ENCODE measurements around the gene FOXF1. TPM values are rescaled to one million over a fixed set of nuclear protein-coding genes. Genes with fewer than 3 reads are reported as not detected.

The FOXF1 gene
- total and polyA plus RNA-seq, 9 of the 15 experiments (the other 6 are each of a cell fraction or from before 2014, with no cell fraction given), result 0.04 TPM; not detected in 8

DNA sequence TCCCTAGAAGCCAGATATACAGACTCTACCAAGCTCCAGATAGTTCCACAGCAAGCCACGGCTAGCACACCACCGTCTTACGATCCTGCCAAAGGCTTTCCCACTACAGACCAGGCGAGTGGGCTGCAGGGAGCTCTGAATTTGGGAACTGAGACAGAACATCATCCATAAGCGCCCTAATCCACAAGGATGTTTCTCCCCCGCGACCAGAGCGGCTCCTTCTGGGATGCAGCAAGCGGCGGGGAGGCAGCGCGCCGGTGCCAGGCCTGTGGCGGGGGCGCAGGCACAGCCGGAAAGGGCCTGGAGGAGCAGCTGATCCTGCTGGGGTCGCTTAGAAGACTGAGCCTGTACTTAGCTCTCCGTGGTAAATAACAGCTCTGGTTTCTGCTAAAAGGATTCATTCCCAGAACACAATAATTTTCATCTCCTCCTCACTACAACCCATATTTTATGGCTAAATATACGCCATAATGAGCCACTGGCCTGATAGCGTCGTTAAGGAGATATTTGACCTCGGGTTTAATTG, 16.2 kb upstream of the FOXF1 start (continued):
- TF ChIP-seq MYNN (IDR thresholded peaks at IDR 0.05), result no peak
- TF ChIP-seq MYNN (CRISPR knock-in tag; IDR thresholded peaks at IDR 0.05), result no peak
- no peak for TF ChIP-seq PTRF (tag; IDR thresholded peaks at IDR 0.05)
- TF ChIP-seq ZKSCAN3 (CRISPR knock-in tag; IDR thresholded peaks at IDR 0.05), result no peak
- TF ChIP-seq, protein P1, sequence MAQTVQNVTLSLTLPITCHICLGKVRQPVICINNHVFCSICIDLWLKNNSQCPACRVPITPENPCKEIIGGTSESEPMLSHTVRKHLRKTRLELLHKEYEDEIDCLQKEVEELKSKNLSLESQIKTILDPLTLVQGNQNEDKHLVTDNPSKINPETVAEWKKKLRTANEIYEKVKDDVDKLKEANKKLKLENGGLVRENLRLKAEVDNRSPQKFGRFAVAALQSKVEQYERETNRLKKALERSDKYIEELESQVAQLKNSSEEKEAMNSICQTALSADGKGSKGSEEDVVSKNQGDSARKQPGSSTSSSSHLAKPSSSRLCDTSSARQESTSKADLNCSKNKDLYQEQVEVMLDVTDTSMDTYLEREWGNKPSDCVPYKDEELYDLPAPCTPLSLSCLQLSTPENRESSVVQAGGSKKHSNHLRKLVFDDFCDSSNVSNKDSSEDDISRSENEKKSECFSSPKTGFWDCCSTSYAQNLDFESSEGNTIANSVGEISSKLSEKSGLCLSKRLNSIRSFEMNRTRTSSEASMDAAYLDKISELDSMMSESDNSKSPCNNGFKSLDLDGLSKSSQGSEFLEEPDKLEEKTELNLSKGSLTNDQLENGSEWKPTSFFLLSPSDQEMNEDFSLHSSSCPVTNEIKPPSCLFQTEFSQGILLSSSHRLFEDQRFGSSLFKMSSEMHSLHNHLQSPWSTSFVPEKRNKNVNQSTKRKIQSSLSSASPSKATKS (CRISPR knock-in tag; IDR thresholded peaks at IDR 0.05), result no peak
- TF ChIP-seq ASH1L (IDR thresholded peaks at IDR 0.05; ENCODE audit: borderline replicate concordance, low read depth, partially characterized antibody), result no peak
- TF ChIP-seq, protein P2, sequence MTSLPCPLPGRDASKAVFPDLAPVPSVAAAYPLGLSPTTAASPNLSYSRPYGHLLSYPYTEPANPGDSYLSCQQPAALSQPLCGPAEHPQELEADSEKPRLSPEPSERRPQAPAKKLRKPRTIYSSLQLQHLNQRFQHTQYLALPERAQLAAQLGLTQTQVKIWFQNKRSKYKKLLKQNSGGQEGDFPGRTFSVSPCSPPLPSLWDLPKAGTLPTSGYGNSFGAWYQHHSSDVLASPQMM (CRISPR knock-in tag; IDR thresholded peaks at IDR 0.05), result no peak
- TF ChIP-seq ZNF79 (CRISPR knock-in tag; IDR thresholded peaks at IDR 0.05; ENCODE audit: low read depth), result no peak
- TF ChIP-seq, protein P3, sequence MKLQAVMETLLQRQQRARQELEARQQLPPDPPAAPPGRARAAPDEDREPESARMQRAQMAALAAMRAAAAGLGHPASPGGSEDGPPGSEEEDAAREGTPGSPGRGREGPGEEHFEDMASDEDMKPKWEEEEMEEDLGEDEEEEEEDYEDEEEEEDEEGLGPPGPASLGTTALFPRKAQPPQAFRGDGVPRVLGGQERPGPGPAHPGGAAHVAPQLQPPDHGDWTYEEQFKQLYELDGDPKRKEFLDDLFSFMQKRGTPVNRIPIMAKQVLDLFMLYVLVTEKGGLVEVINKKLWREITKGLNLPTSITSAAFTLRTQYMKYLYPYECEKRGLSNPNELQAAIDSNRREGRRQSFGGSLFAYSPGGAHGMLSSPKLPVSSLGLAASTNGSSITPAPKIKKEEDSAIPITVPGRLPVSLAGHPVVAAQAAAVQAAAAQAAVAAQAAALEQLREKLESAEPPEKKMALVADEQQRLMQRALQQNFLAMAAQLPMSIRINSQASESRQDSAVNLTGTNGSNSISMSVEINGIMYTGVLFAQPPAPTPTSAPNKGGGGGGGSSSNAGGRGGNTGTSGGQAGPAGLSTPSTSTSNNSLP (IDR thresholded peaks at IDR 0.05; ENCODE audit: borderline replicate concordance, low read depth, low read length), result no peak

All from K562 (cell line).